LHCN-M2 (cell line): ENCODE data around the gene OR52M1. TPM values are rescaled to one million over a fixed set of nuclear protein-coding genes. Genes with fewer than 3 reads are reported as not detected.

Experiments used
- DNase-seq: peaks from one replicate; pipeline ENCODE4 v3.0.0-alpha.2; 2012; ENCODE audit warnings: low read depth
- total RNA-seq: library from RNA; depleted of rRNA; stranded (reverse); fragments of >200 nt; gene quantifications from 2 replicates; pipeline ENCODE4 v1.2.3, GENCODE V29; 2014; rRNA removed

Gene OR52M1
- total RNA-seq, 1 experiment from 2014 or later, result not detected

DNA sequence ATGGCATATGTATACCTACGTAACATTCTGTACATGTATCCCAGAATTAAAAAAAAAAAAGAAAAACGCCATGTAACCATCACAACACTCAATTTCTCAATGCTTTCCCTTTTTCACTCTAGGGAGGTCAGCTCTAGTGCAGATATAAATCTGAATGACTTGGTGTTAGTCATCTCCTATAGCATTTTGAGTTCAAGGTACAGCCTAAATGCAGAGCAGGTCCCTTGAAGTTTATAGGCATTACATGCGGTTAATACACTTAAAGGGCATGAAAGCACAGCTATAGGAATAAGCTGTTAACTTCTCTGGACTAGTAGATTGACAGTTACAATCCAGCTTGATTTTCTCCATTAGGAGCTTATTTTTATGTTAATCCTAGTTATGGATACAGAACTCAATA lies 20.4 kb downstream of the OR52M1 start:
- no peak for DNase-seq

DNA sequence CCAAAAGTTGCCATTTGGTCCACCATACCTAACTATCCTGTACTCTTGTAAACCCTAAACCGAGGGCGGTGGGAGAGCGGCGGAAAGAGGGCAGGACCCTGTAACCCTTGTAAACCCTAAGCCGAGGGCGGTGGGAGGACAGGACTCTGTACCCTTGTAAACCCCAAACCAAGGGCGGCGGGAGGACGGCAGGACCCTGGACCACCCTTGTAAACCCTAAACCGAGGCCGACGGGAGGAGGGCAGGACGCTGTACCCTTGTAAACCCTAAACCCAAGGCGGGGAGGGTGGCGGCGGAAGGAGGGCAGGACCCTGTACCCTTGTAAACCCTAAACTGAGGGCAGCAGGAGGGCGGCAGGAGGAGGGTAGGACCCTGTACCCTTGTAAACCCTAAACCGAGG lies 24.1 kb downstream of the OR52M1 start:
- no peak for DNase-seq

DNA sequence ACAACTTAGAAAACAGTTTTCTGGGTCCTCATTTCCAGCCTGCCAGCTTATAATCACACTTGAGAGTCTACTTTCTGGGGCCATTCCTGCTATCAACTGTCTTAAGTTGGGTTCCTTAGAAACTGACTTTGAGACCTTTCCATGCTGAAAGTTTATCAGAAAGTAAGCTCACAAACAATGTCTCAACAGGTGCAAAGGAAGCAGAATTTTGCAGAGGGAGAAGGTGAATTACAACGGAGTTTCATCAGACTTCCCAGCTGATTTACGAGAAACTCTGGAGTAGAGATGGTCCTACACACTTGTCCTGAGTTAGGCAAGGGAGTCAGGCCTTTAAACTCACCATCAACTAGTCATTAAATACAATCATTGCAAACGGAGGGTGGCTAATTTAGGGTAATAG lies 31.9 kb downstream of the OR52M1 start:
- no peak for DNase-seq

DNA sequence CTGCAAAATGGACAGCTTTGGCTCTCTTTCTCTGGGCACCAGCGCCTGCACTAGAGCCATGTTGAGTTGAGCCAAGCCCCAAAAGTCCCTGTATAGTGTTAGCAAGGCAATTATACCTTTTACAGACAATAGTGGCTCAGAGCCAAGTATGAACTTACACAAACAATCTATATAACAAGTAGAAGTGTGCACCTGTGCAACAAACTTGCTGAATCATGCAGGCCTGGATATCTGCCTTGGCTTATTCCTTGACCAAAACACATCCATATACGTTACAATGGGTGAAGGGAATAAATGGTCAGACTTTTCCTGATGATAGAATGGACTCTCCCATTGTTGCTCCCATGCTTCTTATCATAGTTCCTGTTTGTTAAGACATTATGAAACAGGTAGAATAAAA lies 32.8 kb downstream of the OR52M1 start:
- DNase-seq, result no peak

DNA sequence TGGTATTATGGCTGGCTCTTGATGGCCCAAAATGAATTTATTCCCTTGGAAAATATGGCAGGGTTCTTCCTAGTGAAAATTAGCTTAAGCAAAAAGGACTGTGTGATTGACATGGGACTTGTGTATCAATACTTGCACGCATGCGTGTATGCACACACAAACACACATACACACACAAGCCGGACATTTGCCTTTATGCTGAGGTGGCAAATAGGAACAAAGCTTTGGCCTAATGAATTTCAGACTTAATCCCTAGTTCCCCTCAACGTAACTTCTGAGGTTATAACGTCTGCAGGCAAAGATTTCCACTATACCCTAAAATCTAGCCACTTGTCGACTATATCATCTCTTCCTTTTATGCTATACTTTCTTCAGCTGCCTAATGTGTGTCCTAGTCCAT lies 33.6 kb downstream of the OR52M1 start:
- no peak for DNase-seq

DNA sequence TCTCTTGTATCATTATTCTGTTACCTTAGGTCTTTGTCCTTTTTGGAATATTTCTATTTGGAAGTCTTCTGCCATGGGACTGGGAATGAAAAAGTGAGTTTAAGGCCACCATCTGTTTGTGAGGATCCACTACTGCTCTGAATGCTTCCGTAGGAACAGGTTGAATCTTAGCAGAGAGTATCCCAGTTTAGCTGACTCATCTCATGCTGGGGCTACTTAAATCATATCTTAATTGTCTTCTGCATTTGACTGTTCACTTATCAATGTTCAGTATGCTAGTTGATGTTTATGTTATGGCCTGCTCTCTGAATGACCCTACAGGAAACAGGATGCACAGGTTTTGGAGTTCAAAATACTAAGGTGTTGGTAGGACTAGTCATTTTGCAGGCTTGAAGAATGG lies 35.1 kb downstream of the OR52M1 start:
- no peak for DNase-seq

DNA sequence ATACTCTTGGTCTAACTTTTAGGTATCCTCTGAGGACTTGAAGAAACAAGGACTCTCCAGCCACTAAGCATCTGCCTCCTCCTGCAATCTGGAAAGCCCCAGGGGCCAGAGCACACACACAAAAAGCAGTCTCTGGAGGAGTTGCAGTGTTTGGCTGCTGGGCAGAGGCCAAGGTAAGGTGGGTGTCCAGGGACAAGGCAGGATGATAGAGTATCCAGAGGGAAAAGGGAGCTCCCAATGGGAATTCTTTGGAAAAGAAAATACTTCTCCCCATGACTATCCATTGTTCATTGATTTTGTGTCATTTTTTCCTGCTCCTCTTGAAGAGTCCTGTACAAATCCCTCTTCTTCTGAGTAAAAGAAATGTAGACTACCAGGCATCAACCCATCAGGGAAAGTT lies 36.5 kb downstream of the OR52M1 start, which contains the start of gene OR52I2:
TSS of gene OR52I2 (plus strand) at position 301 of the 400 bp plus-strand sequence.
- DNase-seq, result no peak

DNA sequence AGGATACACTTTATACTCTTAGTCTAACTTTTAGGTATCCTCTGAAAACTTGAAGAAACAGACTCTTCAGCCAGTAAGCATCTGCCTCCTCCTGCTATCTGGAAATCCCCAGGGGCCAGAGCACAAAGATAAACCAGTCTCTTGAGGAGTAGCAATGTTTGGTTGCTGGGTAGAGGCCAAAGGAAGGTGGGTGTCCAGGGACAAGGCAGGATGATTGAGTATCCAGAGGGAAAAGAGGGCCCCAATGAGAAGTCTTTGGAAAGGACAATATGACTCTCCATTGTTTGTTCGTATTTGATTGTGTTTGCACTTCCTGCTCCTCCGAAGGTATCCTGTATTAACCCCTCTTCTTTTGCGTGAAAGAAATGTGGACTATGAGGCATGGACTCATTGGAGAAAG lies 44.0 kb downstream of the OR52M1 start:
- no peak for DNase-seq

DNA sequence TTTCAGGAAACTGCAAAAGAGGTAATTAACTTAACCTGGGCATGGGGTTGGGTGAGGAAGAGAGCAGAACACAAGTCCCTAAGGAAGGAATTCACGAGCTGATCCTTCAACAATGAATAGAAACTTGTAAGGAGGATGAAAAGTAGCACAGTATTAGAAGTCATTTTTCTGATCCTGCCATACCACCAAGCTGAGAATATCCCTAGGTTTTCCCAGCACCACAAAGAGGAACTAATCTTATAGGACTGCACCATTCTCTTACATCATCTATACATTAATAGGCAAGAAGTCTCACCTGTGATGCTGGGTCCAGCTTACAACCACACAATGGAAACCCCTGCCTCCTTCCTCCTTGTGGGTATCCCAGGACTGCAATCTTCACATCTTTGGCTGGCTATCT lies 48.7 kb downstream of the OR52M1 start, which contains the start of gene OR52I1:
TSS of gene OR52I1 (plus strand) at position 301 of the 400 bp plus-strand sequence. CDS start at position 301, 0 bp downstream.
- no peak for DNase-seq

Other genes with a start within 250 kb of the OR52M1 start
- not detected in 2 replicates for gene OR52B4, start 176.8 kb upstream of the OR52M1 start, total RNA-seq
- gene TRIM21, start 151.5 kb upstream of the OR52M1 start, total RNA-seq, result 11.4 and 15.0 TPM in 2 replicates
- gene OR52K2, start 95.9 kb upstream of the OR52M1 start, total RNA-seq, result not detected in 2 replicates
- gene OR52K1, start 62.5 kb upstream of the OR52M1 start, total RNA-seq, result not detected in 2 replicates
- gene OR52I2, start 36.6 kb downstream of the OR52M1 start, total RNA-seq, result not detected in 2 replicates
- gene OR52I1, start 48.8 kb downstream of the OR52M1 start, total RNA-seq, result not detected in 2 replicates
- gene TRIM68, start 63.0 kb downstream of the OR52M1 start, total RNA-seq, result 13.7 and 19.3 TPM in 2 replicates
- not detected in 2 replicates for gene OR51D1, start 92.3 kb downstream of the OR52M1 start, total RNA-seq
- gene OR51E1, start 98.8 kb downstream of the OR52M1 start, total RNA-seq, result not detected in 2 replicates
- gene OR51E2, start 152.7 kb downstream of the OR52M1 start, total RNA-seq, result not detected in 2 replicates
- not detected in 2 replicates for gene MMP26, start 159.6 kb downstream of the OR52M1 start, total RNA-seq
- gene OR51F1, start 224.7 kb downstream of the OR52M1 start, total RNA-seq, result not detected in 2 replicates